ES-I3 (cell line): ENCODE results near the gene KRTAP10-2.
A peak's percentile ranks its signal among the peaks of the same experiment; 100 is the strongest.

Experiments used
- H3K36me3 ChIP-seq: 2 replicates; pipeline ENCODE4 v1.6.1; 2013; ENCODE audit warnings: mild to moderate bottlenecking, low read length, control low read depth, moderate library complexity; ENCODE audit not compliant: insufficient read depth
- H3K4me1 ChIP-seq: 2 replicates; pipeline ENCODE4 v1.6.1; 2013; ENCODE audit warnings: mild to moderate bottlenecking, control low read depth, low read length; ENCODE audit not compliant: insufficient read depth
- H3K9ac ChIP-seq: 2 replicates; pipeline ENCODE4 v1.6.1; 2013; ENCODE audit warnings: low read depth, mild to moderate bottlenecking, low read length, moderate library complexity
- H3K9me3 ChIP-seq: 2 replicates; pipeline ENCODE4 v1.6.1; 2013; ENCODE audit warnings: mild to moderate bottlenecking, low read length, moderate library complexity; ENCODE audit not compliant: control insufficient read depth, insufficient read depth

Gene KRTAP10-2

GRCh38 chr21:44523567-44524413 lies 27.5 kb downstream of the KRTAP10-2 start:
- Histone ChIP-seq H3K9ac (no peak overlapping the region), H3K36me3 (no peaks in the 10 kb centered on the region), H3K4me1 (no peaks in the 10 kb centered on the region), H3K9me3 (no peaks in the 10 kb centered on the region)

GRCh38 chr21:44522753-44523204 lies 28.5 kb downstream of the KRTAP10-2 start:
- Histone ChIP-seq H3K36me3 (no peaks in the 10 kb centered on the region), H3K9me3 (no peaks in the 10 kb centered on the region), H3K9ac (no peak overlapping the region), H3K4me1 (no peaks in the 10 kb centered on the region)

- H3K4me1 ChIP-seq: no peaks in the 10 kb centered on the region
Measured at GRCh38 chr21:44521928-44522752, 29.2 kb downstream of the KRTAP10-2 start.

DNA sequence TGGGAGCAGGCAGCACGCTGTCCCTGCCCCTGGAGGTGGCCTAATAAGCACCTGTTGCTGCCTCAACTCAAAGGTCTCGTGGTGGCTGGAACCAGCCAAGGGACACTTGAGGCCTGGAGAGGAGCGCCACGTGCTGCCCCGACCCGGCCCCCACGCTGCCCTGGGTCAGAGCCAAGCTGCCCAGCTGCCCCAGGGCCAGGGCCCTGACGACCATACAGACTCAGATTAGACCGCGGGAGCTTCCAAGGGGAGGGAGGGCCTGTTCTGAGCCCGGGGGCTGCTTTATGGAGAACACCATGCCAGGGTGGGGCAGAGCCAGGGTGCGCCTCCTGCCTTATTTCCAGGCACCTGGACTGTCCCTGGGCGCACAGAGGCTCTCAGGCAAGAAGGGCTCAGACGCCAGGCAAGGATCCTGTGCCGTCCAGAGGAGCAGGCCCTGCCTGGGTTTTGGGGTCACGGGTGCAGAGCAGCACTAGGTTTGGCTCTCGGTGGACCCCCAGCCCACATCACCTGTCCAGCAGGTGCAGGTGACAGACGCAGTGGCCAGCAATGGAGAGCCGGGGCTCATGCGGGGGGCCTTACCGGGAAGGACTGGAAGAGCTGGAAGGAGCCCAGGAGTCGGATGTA lies 29.9 kb downstream of the KRTAP10-2 start:
- Histone ChIP-seq H3K4me1 (no peaks in the 10 kb centered on the region), H3K36me3 (no peaks in the 10 kb centered on the region)

More at GRCh38 chr21:44521928-44522752, 29.2 kb downstream of the KRTAP10-2 start:
- no peaks in the 10 kb centered on the region for H3K36me3 ChIP-seq
- no peaks in the 10 kb centered on the region for H3K9me3 ChIP-seq
- H3K9ac ChIP-seq: no peak overlapping the region

GRCh38 chr21:44520326-44521300 lies 30.7 kb downstream of the KRTAP10-2 start:
- no peaks in the 10 kb centered on the region for H3K4me1 ChIP-seq
- H3K9ac ChIP-seq: no peak overlapping the region
- H3K9me3 ChIP-seq: no peaks in the 10 kb centered on the region
- no peaks in the 10 kb centered on the region for H3K36me3 ChIP-seq

More for the DNA sequence above, 29.9 kb downstream of the KRTAP10-2 start:
- no peak overlapping the region for H3K9ac ChIP-seq
- no peaks in the 10 kb centered on the region for H3K9me3 ChIP-seq

DNA sequence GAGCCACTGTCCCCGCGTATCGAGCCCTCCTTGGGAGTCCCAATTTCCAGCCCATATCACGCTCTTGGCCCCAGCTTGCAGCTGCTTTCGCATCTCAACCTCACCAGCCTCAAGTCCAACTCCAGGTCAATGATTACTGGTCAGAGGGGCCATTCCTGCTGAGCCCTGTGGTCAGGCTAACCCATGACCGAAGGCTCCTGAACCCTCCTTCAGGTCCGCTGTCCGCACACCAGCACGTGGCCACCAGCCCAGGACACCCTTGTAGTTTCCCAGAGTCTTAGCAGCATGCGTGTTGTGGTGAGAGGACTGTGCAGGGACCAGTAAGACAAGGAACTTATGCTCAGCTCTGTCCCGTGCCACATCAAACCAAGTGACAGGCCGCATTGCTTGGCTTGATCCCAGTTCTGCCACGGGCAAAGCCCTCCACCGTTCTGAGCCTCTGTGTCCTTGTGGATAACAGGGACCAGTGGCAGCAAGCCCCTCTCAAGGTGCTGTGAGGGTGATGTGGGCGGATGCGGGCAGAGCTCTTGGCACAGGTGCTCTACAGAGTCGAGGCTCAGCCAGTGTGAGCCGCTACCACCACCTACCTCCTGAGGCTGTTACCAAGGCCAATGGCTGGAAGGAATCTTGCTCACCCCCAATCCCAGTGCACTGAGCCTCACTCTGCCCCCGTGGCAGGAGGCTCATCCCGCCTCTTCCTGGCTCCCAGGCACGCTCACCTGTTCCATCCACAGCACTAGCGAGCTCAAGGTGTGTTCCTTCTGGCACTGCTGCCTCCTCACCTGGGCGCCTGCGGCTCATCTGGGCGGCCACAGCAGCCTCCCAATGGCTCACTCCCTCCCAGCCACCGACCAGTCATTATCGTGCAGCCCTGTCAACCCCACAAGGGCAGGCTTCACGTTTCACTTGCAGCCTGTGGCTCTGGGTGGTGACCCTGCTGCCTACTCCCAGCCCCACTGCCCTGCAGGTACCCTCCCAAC lies 31.7 kb downstream of the KRTAP10-2 start:
- Histone ChIP-seq H3K9me3 (no peaks in the 10 kb centered on the region), H3K9ac (no peak overlapping the region)

DNA sequence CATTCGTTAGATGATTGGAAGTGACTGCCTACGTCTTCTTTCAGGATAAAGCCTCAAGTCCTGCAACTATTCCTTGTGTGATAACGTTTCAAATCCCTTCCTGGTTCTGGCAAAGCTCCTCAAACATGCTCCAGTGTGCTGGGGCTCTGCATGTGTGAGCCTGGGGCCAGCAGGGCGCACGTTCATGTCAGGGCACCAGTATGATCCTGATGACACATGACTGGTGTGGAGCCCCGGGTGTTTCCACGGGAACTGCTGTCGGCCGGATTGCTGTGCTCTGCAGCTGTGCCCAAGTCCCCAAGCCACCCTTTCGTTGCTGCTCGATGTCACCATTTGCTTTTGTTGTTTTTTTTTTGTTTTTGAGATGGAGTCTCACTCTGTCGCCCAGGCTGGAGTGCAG lies 32.6 kb downstream of the KRTAP10-2 start:
- Histone ChIP-seq H3K4me1 (no peaks in the 10 kb centered on the region), H3K36me3 (no peaks in the 10 kb centered on the region), H3K9ac (no peak overlapping the region), H3K9me3 (no peaks in the 10 kb centered on the region)

More for the DNA sequence above, 31.7 kb downstream of the KRTAP10-2 start:
- H3K36me3 ChIP-seq: no peaks in the 10 kb centered on the region
- H3K4me1 ChIP-seq: no peaks in the 10 kb centered on the region

DNA sequence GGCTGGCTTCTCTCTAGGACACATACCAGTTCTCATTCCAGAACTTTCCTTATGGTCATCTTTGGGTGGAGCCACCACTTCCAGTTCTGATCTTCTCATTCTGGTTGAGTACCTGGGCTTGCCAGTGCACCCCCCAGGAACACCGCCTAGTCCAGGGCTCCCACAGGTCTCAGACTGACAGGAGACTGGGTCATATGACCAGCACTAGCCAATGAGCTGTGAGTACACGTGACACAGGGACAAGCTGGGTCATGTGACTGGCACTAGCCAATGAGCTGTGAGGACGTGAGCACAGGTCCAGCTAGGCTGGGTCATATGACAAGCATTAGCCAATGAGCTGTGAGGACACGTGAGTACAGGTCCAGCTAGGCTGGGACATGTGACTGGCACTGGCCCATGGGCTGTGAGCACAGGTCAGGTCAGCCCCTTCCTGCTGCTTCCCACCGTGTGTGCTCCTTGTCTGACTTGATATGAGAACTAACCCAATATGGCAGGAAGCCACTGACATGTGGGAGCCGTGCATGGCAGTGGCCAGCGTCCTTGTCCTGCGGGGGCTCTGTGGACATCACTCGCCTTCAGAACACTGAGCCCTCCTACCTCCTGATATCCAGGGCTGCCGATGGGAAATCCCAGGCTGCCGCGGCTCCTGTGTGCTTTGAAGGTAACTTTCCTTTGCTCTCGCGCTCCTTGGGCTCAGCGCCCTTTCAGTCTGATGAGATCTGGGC lies 34.0 kb downstream of the KRTAP10-2 start:
- H3K9ac ChIP-seq: peak overlapping the region; percentile 35; the same call in 1 of the 2 replicates
- H3K36me3 ChIP-seq: no peaks in the 10 kb centered on the region
- H3K9me3 ChIP-seq: no peaks in the 10 kb centered on the region
- H3K4me1 ChIP-seq: no peaks in the 10 kb centered on the region

GRCh38 chr21:44516828-44517174 lies 34.5 kb downstream of the KRTAP10-2 start:
- Histone ChIP-seq H3K36me3 (no peaks in the 10 kb centered on the region), H3K4me1 (no peaks in the 10 kb centered on the region), H3K9me3 (no peaks in the 10 kb centered on the region), H3K9ac (no peak overlapping the region)

DNA sequence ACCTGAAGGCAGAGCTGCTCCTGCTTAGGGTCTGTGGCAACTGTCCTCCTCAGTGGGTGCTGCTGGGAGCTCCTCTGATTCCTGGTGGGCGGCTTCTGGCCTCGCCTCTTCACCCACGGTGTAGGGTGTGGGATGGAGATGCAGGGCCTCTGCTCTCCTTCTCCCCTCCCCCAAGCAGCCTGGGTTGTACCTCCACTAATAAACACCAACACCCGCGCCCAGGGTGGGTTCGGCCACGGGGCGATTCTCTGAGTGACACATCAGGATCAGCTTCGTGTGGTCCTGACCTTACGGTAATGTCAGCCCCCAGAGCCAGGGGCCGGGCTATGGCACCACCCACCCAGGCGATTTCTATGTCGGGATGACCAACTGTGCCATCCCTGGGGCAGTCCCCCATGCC lies 35.0 kb downstream of the KRTAP10-2 start:
- Histone ChIP-seq H3K9me3 (no peaks in the 10 kb centered on the region), H3K9ac (no peak overlapping the region), H3K4me1 (no peaks in the 10 kb centered on the region), H3K36me3 (no peaks in the 10 kb centered on the region)

DNA sequence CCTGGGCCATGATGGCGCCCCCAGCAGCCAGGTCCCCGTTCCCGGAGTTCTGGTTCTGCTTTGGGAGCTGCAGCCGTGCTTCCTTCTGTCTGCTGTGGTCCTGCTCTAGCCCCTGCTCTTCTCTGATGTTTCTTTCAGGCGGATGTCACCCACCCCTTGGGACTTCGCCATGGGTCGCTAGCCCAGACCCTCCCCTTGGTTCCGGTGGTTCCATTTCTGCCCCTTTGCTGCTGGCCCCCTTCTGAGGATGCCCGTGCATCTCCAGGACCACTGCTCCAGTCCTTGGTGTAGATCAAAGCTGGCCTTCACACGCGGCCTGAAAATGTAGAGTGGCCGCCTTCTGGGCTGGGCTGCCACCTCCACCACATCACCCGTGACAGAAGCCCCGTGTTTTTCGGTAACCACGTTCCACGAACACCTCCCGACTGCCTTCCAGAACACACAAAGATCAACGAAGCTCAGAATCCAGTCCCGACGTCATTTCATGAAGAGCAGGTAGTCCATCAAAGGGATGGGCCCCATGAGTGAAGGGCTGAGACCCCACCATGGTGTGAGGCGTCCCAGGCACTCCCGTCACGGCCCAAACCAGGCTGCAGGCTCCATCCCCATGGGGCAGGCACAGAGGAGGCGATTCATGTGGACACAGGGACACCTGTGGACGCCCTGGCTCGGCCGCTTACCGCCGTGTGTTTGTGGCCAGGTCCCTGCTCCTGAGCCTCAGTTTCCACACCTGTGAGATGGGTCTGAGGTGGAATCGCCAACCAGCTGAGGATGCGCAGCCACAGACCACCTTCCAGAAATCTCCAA lies 35.7 kb downstream of the KRTAP10-2 start:
- Histone ChIP-seq H3K4me1 (no peaks in the 10 kb centered on the region), H3K36me3 (no peaks in the 10 kb centered on the region), H3K9me3 (no peaks in the 10 kb centered on the region), H3K9ac (no peak overlapping the region; the same call in 1 of the 2 replicates)
